ENCODE results near the gene KCNIP2.
A peak's percentile ranks its signal among the peaks of the same experiment; 100 is the strongest.
"Not testable (repeated sequence)": the region's sequence is repeated elsewhere in the genome, so short reads cannot be mapped to it uniquely, and the experiment has no call there.

The KCNIP2 gene

GRCh38 chr10:101827919-101828600, 15.5 kb downstream of the KCNIP2 start:
- DNase-seq: no peak

- no peak for DNase-seq
Measured at GRCh38 chr10:101826852-101827434, 16.7 kb downstream of the KCNIP2 start.

GRCh38 chr10:101824736-101825135, 18.9 kb downstream of the KCNIP2 start:
- DNase-seq: no peak

GRCh38 chr10:101818872-101819633, 24.5 kb downstream of the KCNIP2 start:
- no peak for DNase-seq

- peak; percentile 98 for DNase-seq
Measured at GRCh38 chr10:101818119-101818871, 25.3 kb downstream of the KCNIP2 start, which contains the start of gene OGA. Gene OGA (minus strand): TSS chr10:101818444. CDS start chr10:101818022, 422 bp downstream.

GRCh38 chr10:101817337-101818118, 26.1 kb downstream of the KCNIP2 start:
- peak; percentile 32 for DNase-seq

GRCh38 chr10:101816913-101817336, 26.7 kb downstream of the KCNIP2 start:
- no peak for DNase-seq

GRCh38 chr10:101816376-101816775, 27.2 kb downstream of the KCNIP2 start:
- DNase-seq: no peak

GRCh38 chr10:101814466-101815071, 29.0 kb downstream of the KCNIP2 start:
- no peak for DNase-seq

- DNase-seq: no peak
Measured at GRCh38 chr10:101812606-101813005, 31.0 kb downstream of the KCNIP2 start.

GRCh38 chr10:101807158-101807557, 36.4 kb downstream of the KCNIP2 start:
- DNase-seq: no peak

GRCh38 chr10:101803511-101803910, 40.1 kb downstream of the KCNIP2 start:
- no peak for DNase-seq

GRCh38 chr10:101797403-101798059, 46.1 kb downstream of the KCNIP2 start:
- no peak for DNase-seq

- no peak for DNase-seq
Measured at GRCh38 chr10:101793526-101793925, 50.1 kb downstream of the KCNIP2 start.

- no peak for DNase-seq
Measured at GRCh38 chr10:101789686-101790085, 53.9 kb downstream of the KCNIP2 start.

GRCh38 chr10:101789231-101789630, 54.4 kb downstream of the KCNIP2 start:
- not testable (repeated sequence) for DNase-seq

- DNase-seq: no peak
Measured at GRCh38 chr10:101785801-101786200, 57.8 kb downstream of the KCNIP2 start.

GRCh38 chr10:101784558-101784957, 59.0 kb downstream of the KCNIP2 start:
- no peak for DNase-seq

GRCh38 chr10:101783736-101784118, 59.9 kb downstream of the KCNIP2 start:
- no peak for DNase-seq

- DNase-seq: peak; percentile 91
Measured at GRCh38 chr10:101782811-101783735, 60.5 kb downstream of the KCNIP2 start, which contains the start of gene NPM3. Gene NPM3 (minus strand): TSS chr10:101783446. CDS start chr10:101783390, 56 bp downstream.

Measured in activated naive CD4-positive, alpha-beta T cell treated with anti-CD3 and anti-CD28 coated beads, Interleukin-2, amount 50 U/mL, for 16 hours (primary cell).